C4-2B (cell line): ENCODE results near the gene GDF7.

Source experiments
- ZFX ChIP-seq: fragments of 450-650 bp; IDR thresholded peaks from 2 replicates; pipeline ENCODE4 v1.6.1; 2017
- TF ChIP-seq, protein P1 (sequence below): fragments of 450-650 bp; conservative IDR thresholded peaks from 2 replicates; pipeline ENCODE4 v1.5.1; 2017; ENCODE audit warnings: mild to moderate bottlenecking

- TF ChIP-seq, protein P1, sequence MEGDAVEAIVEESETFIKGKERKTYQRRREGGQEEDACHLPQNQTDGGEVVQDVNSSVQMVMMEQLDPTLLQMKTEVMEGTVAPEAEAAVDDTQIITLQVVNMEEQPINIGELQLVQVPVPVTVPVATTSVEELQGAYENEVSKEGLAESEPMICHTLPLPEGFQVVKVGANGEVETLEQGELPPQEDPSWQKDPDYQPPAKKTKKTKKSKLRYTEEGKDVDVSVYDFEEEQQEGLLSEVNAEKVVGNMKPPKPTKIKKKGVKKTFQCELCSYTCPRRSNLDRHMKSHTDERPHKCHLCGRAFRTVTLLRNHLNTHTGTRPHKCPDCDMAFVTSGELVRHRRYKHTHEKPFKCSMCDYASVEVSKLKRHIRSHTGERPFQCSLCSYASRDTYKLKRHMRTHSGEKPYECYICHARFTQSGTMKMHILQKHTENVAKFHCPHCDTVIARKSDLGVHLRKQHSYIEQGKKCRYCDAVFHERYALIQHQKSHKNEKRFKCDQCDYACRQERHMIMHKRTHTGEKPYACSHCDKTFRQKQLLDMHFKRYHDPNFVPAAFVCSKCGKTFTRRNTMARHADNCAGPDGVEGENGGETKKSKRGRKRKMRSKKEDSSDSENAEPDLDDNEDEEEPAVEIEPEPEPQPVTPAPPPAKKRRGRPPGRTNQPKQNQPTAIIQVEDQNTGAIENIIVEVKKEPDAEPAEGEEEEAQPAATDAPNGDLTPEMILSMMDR, result no peak
- no peak for TF ChIP-seq ZFX
Observed at GRCh38 chr2:20643826-20644225, 23.1 kb upstream of the GDF7 start.
